ENCODE measurements around the gene CEP131.

GRCh38 chr17:81194225-81194760 is 28.5 kb downstream of the CEP131 start:
- TF ChIP-seq CTCF (IDR thresholded peaks at IDR 0.05; ENCODE audit: poor library complexity, severe bottlenecking) (no peak), POLR2AphosphoS5 (IDR thresholded peaks at IDR 0.05) (no peak), EZH2 (IDR thresholded peaks at IDR 0.05; ENCODE audit: borderline replicate concordance, insufficient read depth, low read length, poor library complexity, severe bottlenecking) (no peak), EP300 (conservative IDR thresholded peaks at IDR 0.05; ENCODE audit: poor library complexity, severe bottlenecking) (no peak), REST (IDR thresholded peaks at IDR 0.05; ENCODE audit: borderline replicate concordance) (no peak), RAD21 (conservative IDR thresholded peaks at IDR 0.05) (no peak), TAF1 (IDR thresholded peaks at IDR 0.05; ENCODE audit: low read depth) (no peak), MXI1 (conservative IDR thresholded peaks at IDR 0.05; ENCODE audit: poor library complexity, severe bottlenecking) (no peak)
